Stimulated activated CD8-positive, alpha-beta memory T cell treated with anti-CD3 and anti-CD28 coated beads, Interleukin-12 subunit alpha, Interleukin-12 subunit beta, amount 100 ng/mL, for 24 hours (primary cell): ENCODE results near the gene SCOC.
"Not testable (repeated sequence)": the region's sequence is repeated elsewhere in the genome, so short reads cannot be mapped to it uniquely, and the experiment has no call there.

Experiments used
- DNase-seq: peaks from one replicate; pipeline ENCODE4 v3.0.0-alpha.2; 2020; ENCODE audit errors: extremely low read depth

The SCOC gene

GRCh38 chr4:140361099-140361498 is 12.3 kb upstream of the SCOC start:
- DNase-seq: no peak

GRCh38 chr4:140363051-140363450 is 10.4 kb upstream of the SCOC start:
- DNase-seq: no peak

DNA sequence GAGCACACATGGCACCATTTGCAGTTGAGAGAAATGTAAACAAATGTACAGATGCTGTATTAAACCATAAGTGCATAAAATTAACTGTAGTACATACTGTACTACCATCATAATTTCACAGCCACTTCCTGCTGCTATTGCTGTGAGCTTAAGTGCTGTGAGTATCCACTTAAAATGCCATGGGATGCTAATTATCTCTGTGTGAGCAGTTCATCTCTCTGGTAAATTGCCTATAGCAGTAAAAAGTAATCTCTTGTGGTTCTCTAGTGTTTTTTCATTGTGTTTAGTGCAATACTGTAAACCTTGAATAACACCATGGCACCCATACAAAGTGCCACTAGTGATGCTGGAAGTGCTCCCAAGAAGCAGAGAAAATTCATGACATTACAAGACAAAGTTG is 9.9 kb upstream of the SCOC start:
- no peak for DNase-seq

- DNase-seq: no peak
Measured at GRCh38 chr4:140367738-140368137, 5.7 kb upstream of the SCOC start.

GRCh38 chr4:140368686-140369085 is 4.8 kb upstream of the SCOC start:
- DNase-seq: no peak

DNA sequence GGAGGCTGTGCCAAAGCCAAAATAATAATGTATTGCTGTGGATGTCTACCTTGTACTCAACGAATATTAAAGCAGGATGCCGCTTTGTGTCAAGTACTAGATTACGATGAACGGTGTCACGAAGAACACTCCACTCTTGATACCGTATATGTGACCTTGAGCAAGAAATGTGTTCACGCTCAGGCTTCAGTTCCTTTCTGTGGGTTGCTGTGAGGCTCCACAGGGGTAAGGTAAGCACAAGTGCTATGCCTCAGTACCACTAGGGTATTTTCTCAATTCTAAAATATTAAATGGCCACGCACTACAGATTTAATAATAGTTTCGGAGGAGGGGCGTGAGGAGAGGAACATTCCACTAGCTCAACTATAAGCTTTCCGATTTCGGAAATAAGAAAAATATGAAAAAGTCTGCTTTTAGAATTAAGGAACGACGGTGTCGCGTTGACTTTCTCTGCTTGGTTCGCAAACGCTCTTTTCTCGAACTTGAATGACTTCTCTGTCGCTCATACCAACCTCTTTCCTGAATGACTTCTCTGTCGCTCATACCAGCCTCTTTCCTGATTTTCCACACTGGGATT is 607 bp upstream of the SCOC start:
- DNase-seq: no peak

DNA sequence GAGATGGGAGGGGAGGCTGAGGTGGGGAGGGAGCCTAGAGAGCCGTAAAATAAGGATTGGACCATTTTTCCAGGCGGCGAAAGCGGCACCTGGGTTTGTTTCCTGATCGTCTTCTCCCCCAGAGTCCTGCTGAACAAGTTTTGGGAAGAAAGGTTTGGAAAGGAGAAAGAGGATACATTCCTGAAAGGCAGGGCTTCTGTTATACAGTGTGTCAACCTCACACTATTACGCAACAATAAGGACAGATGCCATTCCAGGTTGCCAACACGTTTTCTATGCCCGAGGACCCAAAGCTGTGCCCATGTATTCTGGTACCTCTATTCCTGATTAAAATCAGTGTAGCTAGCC is 658 bp downstream of the SCOC start:
- DNase-seq: no peak

GRCh38 chr4:140382732-140383131 is 9.3 kb downstream of the SCOC start:
- DNase-seq: no peak

GRCh38 chr4:140388015-140388414 is 14.6 kb downstream of the SCOC start:
- no peak for DNase-seq

DNA sequence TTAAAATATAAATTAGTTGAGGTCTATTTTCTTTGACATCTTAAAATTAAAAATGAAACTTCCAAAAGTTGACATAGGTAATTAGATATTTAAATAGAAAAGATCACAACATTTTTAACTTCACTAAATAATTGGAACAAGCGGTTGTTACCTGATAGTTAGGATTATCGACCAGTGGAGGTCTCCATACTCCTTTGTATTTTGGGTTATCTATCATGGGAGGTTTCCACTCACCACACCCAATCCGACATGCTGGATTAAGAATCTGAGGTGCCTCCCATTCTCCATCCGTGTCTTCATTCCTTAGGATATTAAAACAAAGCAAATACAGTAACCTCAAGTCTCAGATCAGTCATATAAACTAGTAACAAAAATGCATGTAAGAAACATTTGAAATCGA is 22.2 kb downstream of the SCOC start:
- no peak for DNase-seq

DNA sequence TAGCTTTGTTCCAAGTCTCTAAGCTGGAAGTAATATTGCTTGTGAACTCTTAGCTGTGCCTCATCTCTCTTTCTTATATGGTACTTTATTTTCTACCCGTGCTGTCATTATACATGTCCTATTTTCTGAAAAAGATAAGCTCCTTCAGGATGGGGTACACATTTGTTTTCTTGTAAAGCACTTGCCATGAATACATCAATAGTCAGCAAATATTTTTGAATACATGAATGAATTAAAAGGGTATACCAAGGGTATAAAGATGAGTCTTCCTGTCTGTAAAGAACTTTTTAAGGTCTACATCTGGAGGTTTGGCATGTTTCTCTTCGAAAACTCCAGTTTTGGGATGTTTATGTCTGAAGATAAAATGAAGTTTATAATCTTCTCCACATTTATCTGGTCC is 26.7 kb downstream of the SCOC start:
- DNase-seq: no peak

DNA sequence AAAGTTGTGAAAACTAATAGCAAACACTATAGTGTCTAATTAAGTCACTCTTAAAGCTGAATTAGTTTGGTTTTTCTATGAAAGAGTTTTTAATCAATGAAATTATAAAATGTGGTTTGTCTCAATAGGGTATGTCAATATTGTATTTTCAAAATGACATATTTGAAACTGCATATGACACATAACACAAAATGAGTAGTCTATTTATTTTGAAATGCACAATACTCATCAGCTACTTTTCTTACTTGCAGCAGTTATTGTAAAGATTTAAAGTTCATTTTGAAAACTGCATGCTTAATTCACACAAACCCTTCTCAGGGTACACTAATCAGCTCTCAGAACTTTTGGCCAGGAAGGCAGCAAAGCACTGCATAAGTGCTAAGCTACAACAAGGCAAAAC is 32.8 kb downstream of the SCOC start:
- DNase-seq: no peak

DNA sequence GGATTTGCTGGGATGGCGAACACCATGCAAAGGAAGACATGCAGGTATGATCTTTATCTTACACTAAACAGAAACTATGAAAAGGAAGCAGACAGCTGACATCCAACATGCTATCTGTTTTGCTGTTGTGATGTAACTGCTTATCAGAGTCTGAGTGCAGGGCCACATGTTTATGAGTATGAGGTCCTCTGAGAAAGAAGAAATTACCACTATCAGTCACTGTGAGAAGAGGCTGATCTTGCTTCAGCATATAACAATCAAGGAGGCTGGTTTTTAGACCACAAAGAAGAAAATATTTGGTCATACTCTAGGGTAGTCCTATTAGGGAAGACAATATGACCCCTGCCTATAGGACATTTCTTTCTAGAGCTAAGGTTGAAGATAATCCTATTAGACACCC is 35.5 kb downstream of the SCOC start:
- DNase-seq: no peak

GRCh38 chr4:140413130-140413969 is 39.9 kb downstream of the SCOC start:
- not testable (repeated sequence) for DNase-seq

GRCh38 chr4:140423106-140423505 is 49.7 kb downstream of the SCOC start:
- no peak for DNase-seq

DNA sequence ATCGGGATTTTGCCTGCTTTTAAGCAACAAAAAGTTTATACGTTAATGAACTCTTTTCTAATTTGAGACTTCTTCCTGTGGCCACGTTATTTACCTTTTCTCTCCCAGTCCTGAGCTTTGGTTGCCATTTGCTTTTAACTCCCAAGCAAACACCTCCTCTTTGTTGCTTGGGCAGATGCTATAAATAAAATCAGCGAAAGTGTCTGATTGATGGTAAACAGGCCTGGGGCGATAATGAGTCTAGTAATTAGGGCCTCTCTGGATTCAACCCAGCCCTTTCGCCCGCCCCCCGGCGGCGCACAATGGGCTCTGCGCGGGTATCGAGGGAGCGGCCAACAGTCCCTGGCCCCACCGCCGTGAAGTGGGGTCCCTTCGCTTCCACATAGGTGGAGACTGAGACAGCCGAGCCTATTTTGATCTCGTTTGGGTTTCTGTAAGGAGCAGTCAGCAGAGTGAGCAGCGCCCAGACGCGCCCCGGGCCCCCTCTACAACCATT is 53.2 kb downstream of the SCOC start:
- no peak for DNase-seq

GRCh38 chr4:140427106-140427918 is 53.9 kb downstream of the SCOC start, which contains the start of gene CLGN:
Gene CLGN (minus strand): TSS chr4:140427648. CDS start chr4:140413078, 14,570 bp downstream.
- DNase-seq: no peak

GRCh38 chr4:140427919-140428471 is 54.5 kb downstream of the SCOC start:
- no peak for DNase-seq
